ENCODE data around the gene CRY2. TPM values are rescaled to one million over a fixed set of nuclear protein-coding genes. Genes with fewer than 3 reads are reported as not detected.

Gene CRY2
- total and polyA plus RNA-seq, 2 of the 8 experiments (the other 6 are each of a cell fraction or from before 2014, with no cell fraction given), result 8.0 to 9.4 TPM

- DNase-seq (ENCODE audit: low read depth in 1 of 2, low spot score in 2 of 2), result no peak
- Histone ChIP-seq H3K4me2 (ENCODE audit: insufficient read depth in 1 of 2, low read depth in 2 of 2, low read length in 2 of 2) (no peak overlapping the region; a peak in 1 of 4 replicates), H3K27ac (ENCODE audit: low read depth, low read length) (no peak overlapping the region), H2AK5ac (ENCODE audit: low read depth, low read length) (no peak overlapping the region), H3K4me1 (replicated peaks in 1 of 4; ENCODE audit: control insufficient read depth in 3 of 4, insufficient read depth in 4 of 4, low read length in 3 of 4) (peaks cover 0 to 22% (median 12%) of the 10 kb centered on the region in 4 experiments; a peak in 5 of 7 replicates), H2BK120ac (replicated peaks; ENCODE audit: low read depth, low read length) (no peak overlapping the region), H3K36me3 (ENCODE audit: control insufficient read depth in 2 of 4, insufficient read depth in 4 of 4, low read length in 3 of 4) (peaks cover 6 to 17% (median 15%) of the 10 kb centered on the region in 4 experiments; a peak in 6 of 8 replicates), H3K27me3 (replicated peaks in 1 of 4; ENCODE audit: control insufficient read depth in 3 of 4, extremely low read depth in 1 of 4, insufficient read depth in 3 of 4, low read length in 3 of 4) (peaks cover 0 to 5% (median 2%) of the 10 kb centered on the region in 4 experiments; a peak in 1 of 7 replicates), H3K79me2 (ENCODE audit: control insufficient read depth in 1 of 2, insufficient read depth in 2 of 2, low read length in 2 of 2) (no peaks in the 10 kb centered on the region), H3K4me3 (ENCODE audit: extremely low read depth in 1 of 4, insufficient read depth in 2 of 4, low read depth in 3 of 4, low read length in 4 of 4) (no peak overlapping the region), H2AFZ (ENCODE audit: low read length) (no peak overlapping the region), H3K14ac (ENCODE audit: insufficient read length) (no peak overlapping the region), H3K23me2 (ENCODE audit: low read depth, low read length) (peaks cover 8% of the 10 kb centered on the region), H3K79me1 (ENCODE audit: low read depth, low read length) (peaks cover 2% of the 10 kb centered on the region), H4K20me1 (replicated peaks in 1 of 2; ENCODE audit: control insufficient read depth in 1 of 2, insufficient read depth in 2 of 2, low read length in 2 of 2) (peaks cover 10 to 20% of the 10 kb centered on the region in 2 experiments), H3K9ac (replicated peaks in 1 of 4; ENCODE audit: extremely low read depth in 1 of 4, low read depth in 3 of 4, low read length in 3 of 4) (no peak overlapping the region; a peak in 1 of 7 replicates), H2BK5ac (ENCODE audit: low read depth, low read length) (no peak overlapping the region), H3K4ac (replicated peaks; ENCODE audit: insufficient read length, low read depth, low read length) (no peak overlapping the region), H2BK20ac (ENCODE audit: low read length) (no peak overlapping the region), H3K56ac (replicated peaks; ENCODE audit: insufficient read length, low read depth, low read length) (no peak overlapping the region), H3K9me3 (ENCODE audit: insufficient read depth in 2 of 2, low read depth in 1 of 2, low read length in 1 of 2) (no peaks in the 10 kb centered on the region), H3K23ac (ENCODE audit: insufficient read length) (no peak overlapping the region), H3K18ac (ENCODE audit: extremely low read depth, low read length) (no peak overlapping the region), H4K8ac (ENCODE audit: extremely low read depth, insufficient read depth, low read length) (no peak overlapping the region), H4K5ac (ENCODE audit: insufficient read length, low read depth, low read length) (no peak overlapping the region), H4K91ac (replicated peaks; ENCODE audit: insufficient read length, low read length) (no peak overlapping the region), H2BK12ac (ENCODE audit: low read depth, low read length) (no peak overlapping the region), H2BK15ac (ENCODE audit: low read length) (no peak overlapping the region)
- no peak for FAIRE-seq
- WGBS, 2 experiments (ENCODE audit: extremely low coverage in 1 of 2, insufficient coverage in 1 of 2, insufficient read length in 1 of 2, insufficient replicate concordance in 2 of 2, low coverage in 1 of 2, low lambda C conversion rate in 2 of 2, missing lambda C conversion rate in 1 of 2), result 89% methylated on average over 4 of the region's 6 CpGs; no CpG with 5 or more reads in 1 of the 2 experiments
- ChIA-PET CTCF (ENCODE audit: partially characterized antibody) (interaction anchor here (0.6 to 1.8 kb wide), 4 partner anchors 9 to 616 kb away, joined by 4 to 10 read pairs (median 4); no protein-coding TSS in a partner anchor), POLR2A (ENCODE audit: partially characterized antibody) (interaction anchor here (0.9 to 1.9 kb wide), 6 partner anchors 9 to 43 kb away, joined by 3 to 11 read pairs (median 4); partner anchors contain the start of gene LARGE2)
- TF ChIP-seq GTF2F1 (IDR thresholded peaks at IDR 0.05; ENCODE audit: borderline replicate concordance, low read depth, low read length) (no peak), TCF12 (IDR thresholded peaks at IDR 0.05; ENCODE audit: low read depth, low read length) (no peak)
These were observed 54.4 kb downstream of the CRY2 start for GRCh38 chr11:45901626-45902025.

Measured in H1 (cell line).